ENCODE measurements around the gene BRD4.
A peak's percentile ranks its signal among the peaks of the same experiment; 100 is the strongest.

The BRD4 gene

GRCh38 chr19:15292847-15293582 lies 39.3 kb downstream of the BRD4 start:
- Mint-ChIP-seq H3K27ac (peak overlapping the region; percentile 87), H3K9me3 (no peaks in the 10 kb centered on the region), H3K4me1 (ENCODE audit: low read depth) (peaks cover 100% of the 10 kb centered on the region), H3K27me3 (no peaks in the 10 kb centered on the region), H3K36me3 (ENCODE audit: low read depth) (peaks cover 23% of the 10 kb centered on the region), H3K4me3 (peak overlapping the region; percentile 49)

- H3K4me3 Mint-ChIP-seq = peak overlapping the region; percentile 33
- H3K27me3 Mint-ChIP-seq = no peaks in the 10 kb centered on the region
- peaks cover 18% of the 10 kb centered on the region for H3K36me3 Mint-ChIP-seq (ENCODE audit: low read depth)
- no peaks in the 10 kb centered on the region for H3K9me3 Mint-ChIP-seq
- H3K27ac Mint-ChIP-seq = peak overlapping the region; percentile 87
- H3K4me1 Mint-ChIP-seq (ENCODE audit: low read depth) = peaks cover 100% of the 10 kb centered on the region
These were observed 40.2 kb downstream of the BRD4 start for GRCh38 chr19:15292140-15292539.

- Mint-ChIP-seq H3K4me3 (peak overlapping the region; percentile 33), H3K27me3 (no peaks in the 10 kb centered on the region), H3K36me3 (ENCODE audit: low read depth) (peaks cover 13% of the 10 kb centered on the region), H3K27ac (peak overlapping the region; percentile 87), H3K4me1 (ENCODE audit: low read depth) (peaks cover 99% of the 10 kb centered on the region), H3K9me3 (no peaks in the 10 kb centered on the region)
These were observed 40.8 kb downstream of the BRD4 start for GRCh38 chr19:15291548-15292021.

- Mint-ChIP-seq H3K27me3 (no peaks in the 10 kb centered on the region), H3K4me3 (peak overlapping the region; percentile 2), H3K4me1 (ENCODE audit: low read depth) (peaks cover 99% of the 10 kb centered on the region), H3K9me3 (no peaks in the 10 kb centered on the region), H3K27ac (peak overlapping the region; percentile 85), H3K36me3 (ENCODE audit: low read depth) (peaks cover 10% of the 10 kb centered on the region)
These were observed 41.2 kb downstream of the BRD4 start for GRCh38 chr19:15291089-15291488.

GRCh38 chr19:15290166-15290565 lies 42.2 kb downstream of the BRD4 start:
- peak overlapping the region; percentile 23 for H3K4me3 Mint-ChIP-seq
- H3K27ac Mint-ChIP-seq = peak overlapping the region; percentile 85
- no peaks in the 10 kb centered on the region for H3K27me3 Mint-ChIP-seq
- H3K9me3 Mint-ChIP-seq = no peaks in the 10 kb centered on the region
- peaks cover 99% of the 10 kb centered on the region for H3K4me1 Mint-ChIP-seq (ENCODE audit: low read depth)
- H3K36me3 Mint-ChIP-seq (ENCODE audit: low read depth) = peaks cover 6% of the 10 kb centered on the region

GRCh38 chr19:15289673-15290072 lies 42.7 kb downstream of the BRD4 start:
- peak overlapping the region; percentile 85 for H3K27ac Mint-ChIP-seq
- peaks cover 4% of the 10 kb centered on the region for H3K36me3 Mint-ChIP-seq (ENCODE audit: low read depth)
- H3K27me3 Mint-ChIP-seq = no peaks in the 10 kb centered on the region
- peak overlapping the region; percentile 23 for H3K4me3 Mint-ChIP-seq
- H3K4me1 Mint-ChIP-seq (ENCODE audit: low read depth) = peaks cover 99% of the 10 kb centered on the region
- H3K9me3 Mint-ChIP-seq = no peaks in the 10 kb centered on the region

- no peaks in the 10 kb centered on the region for H3K27me3 Mint-ChIP-seq
- H3K36me3 Mint-ChIP-seq (ENCODE audit: low read depth) = no peaks in the 10 kb centered on the region
- H3K4me1 Mint-ChIP-seq (ENCODE audit: low read depth) = peaks cover 99% of the 10 kb centered on the region
- H3K4me3 Mint-ChIP-seq = peak overlapping the region; percentile 59
- H3K9me3 Mint-ChIP-seq = no peaks in the 10 kb centered on the region
- H3K27ac Mint-ChIP-seq = peak overlapping the region; percentile 78
These were observed 44.0 kb downstream of the BRD4 start for GRCh38 chr19:15288146-15288963.

GRCh38 chr19:15287496-15287895 lies 44.8 kb downstream of the BRD4 start:
- H3K27me3 Mint-ChIP-seq = no peaks in the 10 kb centered on the region
- peak overlapping the region; percentile 53 for H3K27ac Mint-ChIP-seq
- H3K36me3 Mint-ChIP-seq (ENCODE audit: low read depth) = no peaks in the 10 kb centered on the region
- H3K4me3 Mint-ChIP-seq = peak overlapping the region; percentile 26
- peaks cover 99% of the 10 kb centered on the region for H3K4me1 Mint-ChIP-seq (ENCODE audit: low read depth)
- H3K9me3 Mint-ChIP-seq = no peaks in the 10 kb centered on the region

GRCh38 chr19:15286688-15287365 lies 45.5 kb downstream of the BRD4 start:
- no peaks in the 10 kb centered on the region for H3K27me3 Mint-ChIP-seq
- H3K4me3 Mint-ChIP-seq = no peak overlapping the region
- peak overlapping the region; percentile 71 for H3K27ac Mint-ChIP-seq
- H3K4me1 Mint-ChIP-seq (ENCODE audit: low read depth) = peaks cover 99% of the 10 kb centered on the region
- H3K36me3 Mint-ChIP-seq (ENCODE audit: low read depth) = no peaks in the 10 kb centered on the region
- no peaks in the 10 kb centered on the region for H3K9me3 Mint-ChIP-seq

- Mint-ChIP-seq H3K4me1 (ENCODE audit: low read depth) (peaks cover 98% of the 10 kb centered on the region), H3K36me3 (ENCODE audit: low read depth) (no peaks in the 10 kb centered on the region), H3K27ac (peak overlapping the region; percentile 71), H3K27me3 (no peaks in the 10 kb centered on the region), H3K4me3 (peak overlapping the region; percentile 8), H3K9me3 (no peaks in the 10 kb centered on the region)
These were observed 46.3 kb downstream of the BRD4 start for GRCh38 chr19:15285896-15286591.

- Mint-ChIP-seq H3K27ac (peak overlapping the region; percentile 42), H3K9me3 (no peaks in the 10 kb centered on the region), H3K27me3 (no peaks in the 10 kb centered on the region), H3K36me3 (ENCODE audit: low read depth) (no peaks in the 10 kb centered on the region), H3K4me1 (ENCODE audit: low read depth) (peaks cover 98% of the 10 kb centered on the region), H3K4me3 (no peak overlapping the region)
These were observed 47.4 kb downstream of the BRD4 start for GRCh38 chr19:15284896-15285295.

GRCh38 chr19:15284091-15284490 lies 48.2 kb downstream of the BRD4 start:
- Mint-ChIP-seq H3K4me3 (peak overlapping the region; percentile 27), H3K27me3 (no peaks in the 10 kb centered on the region), H3K36me3 (ENCODE audit: low read depth) (no peaks in the 10 kb centered on the region), H3K27ac (peak overlapping the region; percentile 87), H3K4me1 (ENCODE audit: low read depth) (peaks cover 98% of the 10 kb centered on the region), H3K9me3 (no peaks in the 10 kb centered on the region)

GRCh38 chr19:15283141-15283883 lies 49.0 kb downstream of the BRD4 start:
- Mint-ChIP-seq H3K4me3 (peak overlapping the region; percentile 27), H3K27ac (peak overlapping the region; percentile 87), H3K9me3 (no peaks in the 10 kb centered on the region), H3K4me1 (ENCODE audit: low read depth) (peaks cover 96% of the 10 kb centered on the region), H3K36me3 (ENCODE audit: low read depth) (no peaks in the 10 kb centered on the region), H3K27me3 (no peaks in the 10 kb centered on the region)

GRCh38 chr19:15282311-15282705 lies 50.0 kb downstream of the BRD4 start:
- Mint-ChIP-seq H3K27me3 (no peaks in the 10 kb centered on the region), H3K4me3 (no peak overlapping the region), H3K36me3 (ENCODE audit: low read depth) (no peaks in the 10 kb centered on the region), H3K9me3 (no peaks in the 10 kb centered on the region), H3K4me1 (ENCODE audit: low read depth) (peaks cover 90% of the 10 kb centered on the region), H3K27ac (peak overlapping the region; percentile 24)
